ENCODE data around the gene TMEM86B. TPM values are rescaled to one million over a fixed set of nuclear protein-coding genes. Genes with fewer than 3 reads are reported as not detected.

The TMEM86B gene
- total RNA-seq, 1 donor from 2014 or later, result 3.9 TPM

DNA sequence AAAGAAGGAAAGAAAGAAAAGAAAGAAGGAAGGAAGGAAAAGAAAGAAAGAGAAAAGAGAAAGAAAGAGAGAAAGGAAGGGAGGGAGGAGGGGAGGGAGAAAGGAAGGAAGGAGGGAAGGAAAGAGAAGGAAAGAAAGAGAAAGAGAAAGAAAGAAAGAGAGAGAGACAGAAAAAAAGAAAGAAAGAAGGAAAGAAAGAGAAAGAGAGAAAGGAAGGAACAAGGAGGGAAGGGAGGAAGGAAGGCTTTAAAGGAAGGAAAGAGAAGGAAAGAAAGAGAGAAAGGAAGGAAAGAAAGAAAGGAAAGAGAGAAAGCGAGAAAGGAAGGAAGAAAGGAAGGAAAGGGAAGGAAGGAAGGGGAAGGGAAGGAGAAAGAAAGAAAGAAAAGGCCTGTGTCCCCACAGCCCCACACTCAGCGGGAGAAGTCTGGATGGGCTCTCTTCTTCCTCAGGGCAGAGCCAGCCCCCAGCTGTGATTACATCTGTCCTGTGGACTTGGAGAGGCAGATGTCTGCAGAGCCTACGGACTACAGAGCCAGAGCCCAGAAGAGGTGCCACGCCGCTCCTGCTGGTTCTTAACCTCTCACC, 28.9 kb downstream of the TMEM86B start:
- Histone ChIP-seq H3K4me1 (ENCODE audit: insufficient read depth, low read length) (no peaks in the 10 kb centered on the region), H2AFZ (ENCODE audit: low read depth, low read length) (no peak overlapping the region), H3K27me3 (ENCODE audit: insufficient read depth, low read length) (no peaks in the 10 kb centered on the region), H4K20me1 (ENCODE audit: insufficient read depth, low read length) (no peaks in the 10 kb centered on the region), H3K79me2 (ENCODE audit: insufficient read depth, low read length) (no peaks in the 10 kb centered on the region), H3K27ac (ENCODE audit: low read depth, low read length) (no peak overlapping the region), H3K9me3 (ENCODE audit: insufficient read depth, low read depth, low read length) (no peaks in the 10 kb centered on the region), H3K9ac (ENCODE audit: low read length) (no peak overlapping the region), H3K4me2 (ENCODE audit: low read length) (no peak overlapping the region), H3K4me3 (ENCODE audit: insufficient read depth, low read depth, low read length) (no peak overlapping the region), H3K36me3 (ENCODE audit: insufficient read depth, low read length) (no peaks in the 10 kb centered on the region)
- no peak for TF ChIP-seq EZH2 (IDR thresholded peaks at IDR 0.05; ENCODE audit: insufficient read depth, low read length)
- TF ChIP-seq, protein P1, sequence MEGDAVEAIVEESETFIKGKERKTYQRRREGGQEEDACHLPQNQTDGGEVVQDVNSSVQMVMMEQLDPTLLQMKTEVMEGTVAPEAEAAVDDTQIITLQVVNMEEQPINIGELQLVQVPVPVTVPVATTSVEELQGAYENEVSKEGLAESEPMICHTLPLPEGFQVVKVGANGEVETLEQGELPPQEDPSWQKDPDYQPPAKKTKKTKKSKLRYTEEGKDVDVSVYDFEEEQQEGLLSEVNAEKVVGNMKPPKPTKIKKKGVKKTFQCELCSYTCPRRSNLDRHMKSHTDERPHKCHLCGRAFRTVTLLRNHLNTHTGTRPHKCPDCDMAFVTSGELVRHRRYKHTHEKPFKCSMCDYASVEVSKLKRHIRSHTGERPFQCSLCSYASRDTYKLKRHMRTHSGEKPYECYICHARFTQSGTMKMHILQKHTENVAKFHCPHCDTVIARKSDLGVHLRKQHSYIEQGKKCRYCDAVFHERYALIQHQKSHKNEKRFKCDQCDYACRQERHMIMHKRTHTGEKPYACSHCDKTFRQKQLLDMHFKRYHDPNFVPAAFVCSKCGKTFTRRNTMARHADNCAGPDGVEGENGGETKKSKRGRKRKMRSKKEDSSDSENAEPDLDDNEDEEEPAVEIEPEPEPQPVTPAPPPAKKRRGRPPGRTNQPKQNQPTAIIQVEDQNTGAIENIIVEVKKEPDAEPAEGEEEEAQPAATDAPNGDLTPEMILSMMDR (IDR thresholded peaks at IDR 0.05; ENCODE audit: insufficient read depth, low read depth, low read length), result no peak
- no peak for FAIRE-seq
- Mint-ChIP-seq H3K9me3 (ENCODE audit: unreplicated experiment) (peaks cover 3% of the 10 kb centered on the region), H3K36me3 (ENCODE audit: low read depth, unreplicated experiment) (peaks cover 6% of the 10 kb centered on the region), H3K27ac (ENCODE audit: unreplicated experiment) (no peak overlapping the region), H3K27me3 (ENCODE audit: low read depth, unreplicated experiment) (peaks cover 31% of the 10 kb centered on the region), H3K4me1 (ENCODE audit: low read depth, unreplicated experiment) (no peaks in the 10 kb centered on the region), H3K4me3 (ENCODE audit: unreplicated experiment) (no peak overlapping the region)
- DNase-seq (ENCODE audit: low read depth), result no peak

DNA sequence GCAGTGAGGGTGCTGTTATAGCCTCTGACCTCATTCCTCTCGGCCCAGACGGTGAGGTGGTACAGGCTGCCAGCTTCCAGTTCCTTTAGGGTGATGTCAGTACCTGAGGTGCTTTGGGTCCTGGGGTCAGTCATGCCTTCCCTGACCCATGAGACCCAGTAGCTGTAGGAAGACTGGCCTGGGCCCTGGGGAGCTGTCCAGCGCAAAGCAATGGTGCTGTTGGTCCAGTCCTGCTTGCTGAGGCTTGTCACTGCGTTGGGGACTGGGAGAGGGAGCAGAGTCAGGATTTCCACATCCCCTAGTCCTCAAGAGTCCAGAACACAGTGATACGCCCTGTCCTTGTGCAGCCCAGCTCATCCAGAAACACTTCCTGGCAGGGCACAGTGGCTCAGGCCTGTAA, 29.9 kb downstream of the TMEM86B start:
- TF ChIP-seq, protein P1 (IDR thresholded peaks at IDR 0.05; ENCODE audit: insufficient read depth, low read depth, low read length), result no peak
- no peak for TF ChIP-seq EZH2 (IDR thresholded peaks at IDR 0.05; ENCODE audit: insufficient read depth, low read length)
- DNase-seq (ENCODE audit: low read depth) (no peak), FAIRE-seq (no peak)
- Histone ChIP-seq H3K4me1 (ENCODE audit: insufficient read depth, low read length) (no peaks in the 10 kb centered on the region), H3K4me2 (ENCODE audit: low read length) (no peak overlapping the region), H4K20me1 (ENCODE audit: insufficient read depth, low read length) (no peaks in the 10 kb centered on the region), H3K36me3 (ENCODE audit: insufficient read depth, low read length) (no peaks in the 10 kb centered on the region), H3K79me2 (ENCODE audit: insufficient read depth, low read length) (no peaks in the 10 kb centered on the region), H3K27me3 (ENCODE audit: insufficient read depth, low read length) (no peaks in the 10 kb centered on the region), H3K9ac (ENCODE audit: low read length) (no peak overlapping the region), H3K9me3 (ENCODE audit: insufficient read depth, low read depth, low read length) (no peaks in the 10 kb centered on the region), H3K4me3 (ENCODE audit: insufficient read depth, low read depth, low read length) (no peak overlapping the region), H2AFZ (ENCODE audit: low read depth, low read length) (no peak overlapping the region), H3K27ac (ENCODE audit: low read depth, low read length) (no peak overlapping the region)
- no peaks in the 10 kb centered on the region for H3K4me1 Mint-ChIP-seq (ENCODE audit: low read depth, unreplicated experiment)
- H3K27me3 Mint-ChIP-seq (ENCODE audit: low read depth, unreplicated experiment), result peaks cover 37% of the 10 kb centered on the region
- H3K27ac Mint-ChIP-seq (ENCODE audit: unreplicated experiment), result no peak overlapping the region
- H3K9me3 Mint-ChIP-seq (ENCODE audit: unreplicated experiment), result peaks cover 3% of the 10 kb centered on the region
- peaks cover 6% of the 10 kb centered on the region for H3K36me3 Mint-ChIP-seq (ENCODE audit: low read depth, unreplicated experiment)
- H3K4me3 Mint-ChIP-seq (ENCODE audit: unreplicated experiment), result no peak overlapping the region

GRCh38 chr19:55197528-55197927, 31.0 kb downstream of the TMEM86B start:
- Histone ChIP-seq H3K27me3 (ENCODE audit: insufficient read depth, low read length) (no peaks in the 10 kb centered on the region), H3K79me2 (ENCODE audit: insufficient read depth, low read length) (no peaks in the 10 kb centered on the region), H3K9me3 (ENCODE audit: insufficient read depth, low read depth, low read length) (no peaks in the 10 kb centered on the region), H3K4me3 (ENCODE audit: insufficient read depth, low read depth, low read length) (no peak overlapping the region), H3K4me2 (ENCODE audit: low read length) (no peak overlapping the region), H3K4me1 (ENCODE audit: insufficient read depth, low read length) (no peaks in the 10 kb centered on the region), H4K20me1 (ENCODE audit: insufficient read depth, low read length) (no peaks in the 10 kb centered on the region), H3K27ac (ENCODE audit: low read depth, low read length) (no peak overlapping the region), H2AFZ (ENCODE audit: low read depth, low read length) (no peak overlapping the region), H3K9ac (ENCODE audit: low read length) (no peak overlapping the region), H3K36me3 (ENCODE audit: insufficient read depth, low read length) (no peaks in the 10 kb centered on the region)
- no peak for FAIRE-seq
- no peak for DNase-seq (ENCODE audit: low read depth)
- H3K9me3 Mint-ChIP-seq (ENCODE audit: unreplicated experiment), result peaks cover 3% of the 10 kb centered on the region
- TF ChIP-seq EZH2 (IDR thresholded peaks at IDR 0.05; ENCODE audit: insufficient read depth, low read length), result no peak
- TF ChIP-seq, protein P1 (IDR thresholded peaks at IDR 0.05; ENCODE audit: insufficient read depth, low read depth, low read length), result no peak
- peaks cover 6% of the 10 kb centered on the region for H3K36me3 Mint-ChIP-seq (ENCODE audit: low read depth, unreplicated experiment)
- no peaks in the 10 kb centered on the region for H3K4me1 Mint-ChIP-seq (ENCODE audit: low read depth, unreplicated experiment)
- H3K4me3 Mint-ChIP-seq (ENCODE audit: unreplicated experiment), result no peak overlapping the region
- H3K27ac Mint-ChIP-seq (ENCODE audit: unreplicated experiment), result no peak overlapping the region
- peaks cover 43% of the 10 kb centered on the region for H3K27me3 Mint-ChIP-seq (ENCODE audit: low read depth, unreplicated experiment)
